Peyer's patch (tissue), 4 donors: ENCODE data around the gene ILF3.

Experiments
- POLR2A ChIP-seq, 2 donors: fragments of 450-650 bp; IDR thresholded peaks; one replicate each; pipeline ENCODE4 v1.5.1; 2017; ENCODE audit warnings: antibody characterized with exemption in 2 of 2, mild to moderate bottlenecking in 2 of 2, moderate library complexity in 2 of 2
- TF ChIP-seq, protein P1 (sequence below), 6 experiments: fragments of 450-650 bp in 4 of 6; fragments of 200-600 bp in 2 of 6; sonication (generic) in 1 of 6; IDR thresholded peaks; one replicate each; pipeline ENCODE4 v1.5.1; 2017 to 2019; ENCODE audit warnings: antibody characterized with exemption in 6 of 6, mild to moderate bottlenecking in 3 of 6, moderate library complexity in 1 of 6

GRCh38 chr19:10724573-10725071 is 70.5 kb downstream of the ILF3 start:
- TF ChIP-seq, protein P1, sequence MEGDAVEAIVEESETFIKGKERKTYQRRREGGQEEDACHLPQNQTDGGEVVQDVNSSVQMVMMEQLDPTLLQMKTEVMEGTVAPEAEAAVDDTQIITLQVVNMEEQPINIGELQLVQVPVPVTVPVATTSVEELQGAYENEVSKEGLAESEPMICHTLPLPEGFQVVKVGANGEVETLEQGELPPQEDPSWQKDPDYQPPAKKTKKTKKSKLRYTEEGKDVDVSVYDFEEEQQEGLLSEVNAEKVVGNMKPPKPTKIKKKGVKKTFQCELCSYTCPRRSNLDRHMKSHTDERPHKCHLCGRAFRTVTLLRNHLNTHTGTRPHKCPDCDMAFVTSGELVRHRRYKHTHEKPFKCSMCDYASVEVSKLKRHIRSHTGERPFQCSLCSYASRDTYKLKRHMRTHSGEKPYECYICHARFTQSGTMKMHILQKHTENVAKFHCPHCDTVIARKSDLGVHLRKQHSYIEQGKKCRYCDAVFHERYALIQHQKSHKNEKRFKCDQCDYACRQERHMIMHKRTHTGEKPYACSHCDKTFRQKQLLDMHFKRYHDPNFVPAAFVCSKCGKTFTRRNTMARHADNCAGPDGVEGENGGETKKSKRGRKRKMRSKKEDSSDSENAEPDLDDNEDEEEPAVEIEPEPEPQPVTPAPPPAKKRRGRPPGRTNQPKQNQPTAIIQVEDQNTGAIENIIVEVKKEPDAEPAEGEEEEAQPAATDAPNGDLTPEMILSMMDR (IDR thresholded peaks at IDR 0.05) = no peak
- no peak for TF ChIP-seq POLR2A (IDR thresholded peaks at IDR 0.05)
